Measurements from ENCODE around the gene INO80E. TPM values are rescaled to one million over a fixed set of nuclear protein-coding genes. Genes with fewer than 3 reads are reported as not detected.

Gene INO80E
- total RNA-seq, 1 experiment from 2014 or later: 184 TPM

DNA sequence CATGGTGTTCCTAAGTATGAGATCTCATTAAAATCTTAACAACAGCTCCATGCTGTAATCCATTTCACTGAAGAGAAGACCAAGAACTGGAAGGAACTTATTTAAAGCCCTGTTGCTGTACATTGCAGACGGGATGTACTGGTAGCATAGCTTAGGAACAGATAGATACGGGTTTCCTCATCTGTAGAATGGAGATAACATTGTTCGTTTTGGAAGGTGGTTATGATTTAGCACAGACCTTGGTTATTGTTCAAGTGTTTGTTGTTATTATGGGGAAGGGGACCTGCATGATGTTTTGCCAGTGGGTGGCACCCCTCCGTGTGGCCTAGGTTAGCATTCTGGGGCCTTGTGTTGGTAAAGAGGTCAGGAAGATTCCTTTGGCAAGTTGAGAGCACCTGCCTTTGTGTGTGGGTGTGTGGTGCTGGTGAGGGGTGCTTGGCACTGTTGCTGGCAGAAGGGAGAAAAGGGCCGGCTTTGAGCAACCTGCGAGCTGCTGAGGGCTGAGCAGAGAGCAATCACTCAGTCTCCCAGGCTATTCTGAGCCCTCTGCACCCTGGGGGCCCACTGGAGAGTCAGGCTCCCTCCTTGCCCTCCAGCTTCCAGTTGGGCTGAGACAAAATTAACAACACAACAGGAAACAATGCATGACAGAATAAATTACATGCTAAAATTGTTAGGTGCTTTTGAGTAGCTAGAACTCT lies 20.1 kb upstream of the INO80E start:
- no peak for DNase-seq (ENCODE audit: low spot score)

DNA sequence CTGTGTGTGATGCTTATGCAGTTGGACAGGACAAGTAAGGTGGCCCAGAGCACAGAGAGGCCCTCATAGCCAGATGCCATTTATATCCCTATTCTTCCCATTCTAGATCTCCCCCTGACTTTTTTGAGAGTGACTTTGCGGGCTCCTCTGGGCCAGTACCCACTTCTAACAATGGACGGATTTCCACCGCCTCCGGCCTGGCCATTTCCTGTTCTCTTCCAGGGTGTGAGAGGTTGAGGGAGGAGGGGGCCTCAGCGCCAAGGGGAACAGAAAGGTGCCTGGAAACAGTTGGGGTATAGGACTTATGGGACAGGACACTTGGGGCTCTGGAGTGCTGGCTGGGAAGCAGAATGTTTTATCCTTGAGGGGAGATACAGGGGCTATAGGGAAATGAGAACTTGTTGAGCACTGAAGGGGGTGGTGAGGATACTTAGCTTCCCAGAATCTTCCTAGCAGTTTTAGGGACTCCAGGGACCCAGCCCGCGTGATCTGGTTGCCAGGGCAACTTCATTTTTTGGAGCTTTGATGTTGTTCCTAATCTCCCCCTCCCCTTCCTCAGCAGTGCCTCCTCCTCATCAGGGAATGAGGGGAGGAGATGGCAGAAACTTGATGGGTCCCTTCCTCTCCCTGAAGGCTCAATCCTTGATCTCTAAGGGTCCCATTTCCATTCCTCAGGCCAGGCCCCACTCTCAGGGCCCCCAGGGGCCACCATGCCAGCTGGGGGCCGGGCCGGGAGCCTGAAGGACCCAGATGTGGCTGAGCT lies 18.8 kb upstream of the INO80E start:
- DNase-seq (ENCODE audit: low spot score): no peak

DNA sequence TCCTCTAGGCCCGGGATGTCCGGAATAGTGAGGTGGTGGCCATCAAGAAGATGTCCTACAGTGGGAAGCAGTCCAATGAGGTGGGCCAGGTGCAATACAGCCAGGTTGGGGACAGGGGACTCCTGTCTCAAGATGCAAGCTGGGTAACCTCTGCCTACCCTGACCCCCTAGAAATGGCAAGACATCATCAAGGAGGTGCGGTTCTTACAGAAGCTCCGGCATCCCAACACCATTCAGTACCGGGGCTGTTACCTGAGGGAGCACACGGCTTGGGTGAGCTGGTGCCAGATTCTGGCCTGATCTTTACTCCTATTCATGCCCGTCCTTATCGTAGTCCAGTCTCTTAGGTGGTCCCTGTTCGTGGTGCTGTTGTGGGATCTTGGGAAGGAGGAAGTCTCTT lies 18.0 kb upstream of the INO80E start:
- DNase-seq (ENCODE audit: low spot score): no peak

- DNase-seq (ENCODE audit: low spot score): no peak
Measured at GRCh38 chr16:29978564-29979270, 17.3 kb upstream of the INO80E start.

GRCh38 chr16:29982560-29983419 lies 13.3 kb upstream of the INO80E start:
- DNase-seq (ENCODE audit: low spot score): no peak

GRCh38 chr16:29983420-29984136 lies 12.5 kb upstream of the INO80E start:
- no peak for DNase-seq (ENCODE audit: low spot score)

GRCh38 chr16:29984137-29984763 lies 11.8 kb upstream of the INO80E start:
- DNase-seq (ENCODE audit: low spot score): no peak

- no peak for DNase-seq (ENCODE audit: low spot score)
Measured at GRCh38 chr16:29984764-29985147, 11.3 kb upstream of the INO80E start.

DNA sequence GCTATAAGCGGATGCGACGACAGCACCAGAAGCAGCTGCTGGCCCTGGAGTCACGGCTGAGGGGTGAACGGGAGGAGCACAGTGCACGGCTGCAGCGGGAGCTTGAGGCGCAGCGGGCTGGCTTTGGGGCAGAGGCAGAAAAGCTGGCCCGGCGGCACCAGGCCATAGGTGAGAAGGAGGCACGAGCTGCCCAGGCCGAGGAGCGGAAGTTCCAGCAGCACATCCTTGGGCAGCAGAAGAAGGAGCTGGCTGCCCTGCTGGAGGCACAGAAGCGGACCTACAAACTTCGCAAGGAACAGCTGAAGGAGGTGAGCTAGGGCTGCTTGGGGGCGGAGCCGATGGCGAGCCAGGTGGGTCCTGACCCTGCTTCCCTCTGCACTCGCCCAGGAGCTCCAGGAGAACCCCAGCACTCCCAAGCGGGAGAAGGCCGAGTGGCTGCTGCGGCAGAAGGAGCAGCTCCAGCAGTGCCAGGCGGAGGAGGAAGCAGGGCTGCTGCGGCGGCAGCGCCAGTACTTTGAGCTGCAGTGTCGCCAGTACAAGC lies 10.7 kb upstream of the INO80E start:
- DNase-seq (ENCODE audit: low spot score): no peak

- no peak for DNase-seq (ENCODE audit: low spot score)
Measured at GRCh38 chr16:29986231-29986630, 9.8 kb upstream of the INO80E start.

DNA sequence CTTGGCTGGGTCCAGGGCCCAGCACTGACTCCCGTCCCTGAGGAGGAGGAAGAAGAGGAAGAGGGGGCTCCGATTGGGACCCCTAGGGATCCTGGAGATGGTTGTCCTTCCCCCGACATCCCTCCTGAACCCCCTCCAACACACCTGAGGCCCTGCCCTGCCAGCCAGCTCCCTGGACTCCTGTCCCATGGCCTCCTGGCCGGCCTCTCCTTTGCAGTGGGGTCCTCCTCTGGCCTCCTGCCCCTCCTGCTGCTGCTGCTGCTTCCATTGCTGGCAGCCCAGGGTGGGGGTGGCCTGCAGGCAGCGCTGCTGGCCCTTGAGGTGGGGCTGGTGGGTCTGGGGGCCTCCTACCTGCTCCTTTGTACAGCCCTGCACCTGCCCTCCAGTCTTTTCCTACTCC lies 9.1 kb upstream of the INO80E start:
- no peak for DNase-seq (ENCODE audit: low spot score)

GRCh38 chr16:29987371-29988085 lies 8.5 kb upstream of the INO80E start:
- no peak for DNase-seq (ENCODE audit: low spot score)

DNA sequence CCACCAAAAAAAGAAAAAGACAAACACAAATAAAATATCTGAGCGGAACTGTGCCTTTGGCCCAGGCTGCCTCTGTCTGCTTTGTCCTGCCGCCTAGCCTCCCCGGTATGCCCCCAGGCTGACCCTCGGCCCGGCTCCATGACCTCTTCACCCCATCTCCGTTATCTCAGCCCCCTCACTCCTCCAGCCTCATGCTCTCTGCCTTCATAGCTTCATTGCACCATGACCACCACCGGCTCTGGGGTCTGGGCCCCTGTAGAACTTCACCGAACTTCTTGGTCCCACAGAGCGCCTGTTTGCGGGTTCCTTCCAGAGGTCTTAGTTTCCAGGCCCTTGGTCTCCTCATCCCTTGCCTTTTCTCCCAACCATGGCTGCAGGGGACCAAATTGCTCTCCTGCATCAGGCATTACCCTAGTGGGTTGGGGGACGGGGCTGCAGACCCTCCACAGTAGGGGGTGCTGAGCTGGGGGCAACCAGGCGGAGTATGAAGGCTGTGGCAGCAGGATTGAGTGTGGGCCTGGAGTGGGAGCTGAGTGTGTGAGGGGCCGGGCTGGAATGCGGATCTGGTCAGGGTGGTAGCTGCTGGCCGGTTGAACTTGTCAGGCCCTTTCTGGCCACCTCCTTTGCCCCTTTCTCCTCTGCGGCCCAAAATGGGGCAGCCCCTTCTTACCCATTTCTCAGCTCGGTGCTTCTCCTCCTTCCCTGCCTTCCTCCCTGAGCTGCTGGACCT lies 7.5 kb upstream of the INO80E start:
- no peak for DNase-seq (ENCODE audit: low spot score)

DNA sequence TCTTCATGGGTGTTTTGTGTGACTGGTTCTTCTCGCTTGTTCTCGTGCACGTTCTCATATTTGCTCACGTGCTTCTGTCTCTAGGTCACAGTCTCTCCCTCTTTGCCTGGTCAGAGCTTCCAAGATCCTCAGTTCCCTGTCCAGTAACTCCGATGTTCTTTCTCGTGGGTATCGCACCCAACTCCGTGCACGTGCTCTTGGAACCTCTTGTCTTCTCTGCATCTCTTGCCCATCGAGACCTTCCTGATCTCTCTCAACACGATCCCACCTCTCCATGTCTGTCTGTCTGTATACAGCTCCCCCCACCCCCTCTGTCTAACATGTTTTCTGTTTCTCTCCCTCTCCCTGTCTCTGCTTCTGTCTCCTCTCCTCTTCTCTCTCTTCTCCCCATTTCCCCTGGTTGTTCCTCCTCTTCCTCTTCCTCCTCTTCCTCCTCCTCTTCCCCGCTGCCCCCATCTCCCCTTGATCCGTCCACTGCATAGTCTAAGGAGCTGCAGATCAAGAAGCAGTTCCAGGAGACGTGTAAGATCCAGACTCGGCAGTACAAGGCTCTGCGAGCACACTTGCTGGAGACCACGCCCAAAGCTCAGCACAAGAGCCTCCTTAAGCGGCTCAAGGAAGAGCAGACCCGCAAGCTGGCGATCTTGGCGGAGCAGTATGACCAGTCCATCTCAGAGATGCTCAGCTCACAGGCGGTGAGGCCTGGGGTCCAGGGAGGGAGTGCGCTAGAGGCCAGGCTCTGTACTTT lies 6.8 kb upstream of the INO80E start:
- no peak for DNase-seq (ENCODE audit: low spot score)

GRCh38 chr16:29990034-29990433 lies 6.0 kb upstream of the INO80E start:
- no peak for DNase-seq (ENCODE audit: low spot score)

GRCh38 chr16:29990883-29991570 lies 5.0 kb upstream of the INO80E start:
- no peak for DNase-seq (ENCODE audit: low spot score)

GRCh38 chr16:29991571-29991904 lies 4.5 kb upstream of the INO80E start:
- no peak for DNase-seq (ENCODE audit: low spot score)

Data from A172 (cell line).